Memory B cell (primary cell): ENCODE data around the gene NOP16.

Experiments
- ATAC-seq: fragments of 150-1000 bp; cut with Tn5 transposase; 2 replicates; pipeline ENCODE4 v1.10.0; 2021; ENCODE audit warnings: low read depth, mild to moderate bottlenecking, moderate library complexity
- DNase-seq, 2 donors: peaks; one replicate each; pipeline ENCODE4 v3.0.0; 2022; ENCODE audit warnings: low spot score in 2 of 2
- H3K27ac Mint-ChIP-seq: one replicate; pipeline ENCODE4 v1.8.0; 2022; ENCODE audit warnings: mild to moderate bottlenecking, moderate library complexity, mixed read lengths
- H3K27me3 Mint-ChIP-seq: one replicate; pipeline ENCODE4 v1.8.0; 2022; ENCODE audit warnings: mixed read lengths
- H3K36me3 Mint-ChIP-seq: one replicate; pipeline ENCODE4 v1.8.0; 2022; ENCODE audit warnings: mild to moderate bottlenecking, mixed read lengths
- H3K4me1 Mint-ChIP-seq: one replicate; pipeline ENCODE4 v1.8.0; 2022; ENCODE audit warnings: mixed read lengths
- H3K4me3 Mint-ChIP-seq: one replicate; pipeline ENCODE4 v1.8.0; 2022; ENCODE audit warnings: mild to moderate bottlenecking, moderate library complexity, mixed read lengths
- H3K9me3 Mint-ChIP-seq: one replicate; pipeline ENCODE4 v1.8.0; 2022; ENCODE audit warnings: mixed read lengths

Gene NOP16

DNA sequence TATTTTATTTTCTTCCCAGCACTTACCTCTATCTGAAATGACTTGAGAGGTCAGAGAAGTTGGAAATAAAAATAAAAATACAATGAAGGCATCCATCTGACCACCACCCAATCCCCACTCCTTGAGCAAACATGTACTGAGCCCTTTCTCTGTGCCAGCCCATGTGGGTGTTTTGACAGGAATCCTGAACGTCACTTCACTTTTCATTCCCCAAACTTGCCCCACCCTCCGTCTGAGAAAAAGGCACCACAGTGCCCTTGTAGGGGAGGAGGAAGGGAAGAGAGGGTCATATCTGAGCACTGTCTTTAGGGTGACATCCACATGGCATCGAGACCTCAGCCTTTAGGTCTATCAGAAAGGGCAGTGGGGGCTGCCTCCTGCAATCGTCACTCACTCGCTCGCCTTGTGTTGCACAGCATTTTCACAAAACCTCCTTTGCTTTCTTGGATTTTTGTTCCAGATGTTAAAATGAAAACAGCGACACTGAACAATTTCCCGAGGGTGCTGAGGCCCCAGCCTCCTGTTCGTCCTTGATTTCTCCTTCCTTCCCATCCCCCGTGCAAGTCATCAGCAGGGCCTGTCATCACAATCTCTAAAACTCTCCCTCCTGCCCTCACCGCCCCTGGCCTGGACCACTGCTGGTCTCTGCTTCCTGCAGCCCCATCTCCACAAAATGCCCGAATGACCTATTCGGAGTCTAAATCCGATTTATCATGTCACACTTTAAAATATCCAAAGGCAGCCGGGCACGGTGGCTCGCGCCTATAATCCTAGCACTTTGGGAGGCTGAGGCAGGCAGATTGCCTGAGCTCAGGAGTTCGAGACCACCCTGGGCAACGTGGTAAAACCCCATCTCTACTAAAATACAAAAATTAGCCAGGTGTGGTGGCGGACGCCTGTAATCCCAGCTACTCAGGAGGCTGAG, 13.1 kb upstream of the NOP16 start:
- peaks cover 15% of the 10 kb centered on the region for H3K36me3 Mint-ChIP-seq

DNA sequence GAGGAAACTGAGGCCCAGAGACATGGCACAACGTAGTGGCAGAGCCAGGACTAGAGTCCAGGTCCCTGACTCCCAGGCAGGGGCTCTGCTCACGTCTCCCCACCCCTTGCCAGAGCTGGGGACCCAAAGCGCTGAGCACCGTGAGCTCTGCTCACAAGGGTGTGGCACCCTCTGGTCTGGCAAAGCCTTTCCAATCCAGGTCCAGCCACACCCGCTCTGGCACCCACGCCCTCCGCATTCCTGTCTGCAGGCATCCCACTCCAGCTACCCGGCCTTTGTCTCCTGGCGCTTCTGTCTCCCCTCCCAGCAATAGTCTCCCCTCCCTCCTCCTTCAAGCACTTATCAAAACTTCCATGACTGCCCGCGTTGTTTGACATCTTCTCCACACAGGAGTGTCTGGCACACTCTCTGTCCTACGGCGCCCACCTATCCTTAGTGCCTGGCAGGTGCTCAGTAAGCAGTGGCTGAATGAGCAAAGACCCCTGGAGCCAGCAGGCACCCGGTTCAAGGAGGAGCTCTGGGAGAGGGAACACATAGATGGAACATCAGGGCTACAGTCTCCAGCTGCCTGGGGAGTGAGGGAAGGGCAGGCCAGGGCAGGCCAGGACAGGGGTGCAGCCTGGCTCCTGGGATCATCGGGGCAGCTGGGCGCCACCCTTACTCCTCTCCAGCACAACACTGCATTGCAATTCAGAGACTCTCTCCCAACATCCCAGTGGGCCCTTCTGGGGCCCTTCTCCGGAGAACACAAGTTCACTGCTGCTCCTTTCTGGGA, 12.2 kb upstream of the NOP16 start:
- no peak overlapping the region for H3K27ac Mint-ChIP-seq
- no peaks in the 10 kb centered on the region for H3K9me3 Mint-ChIP-seq
- peaks cover 15% of the 10 kb centered on the region for H3K36me3 Mint-ChIP-seq
- no peaks in the 10 kb centered on the region for H3K27me3 Mint-ChIP-seq
- DNase-seq = no peak
- peaks cover 5% of the 10 kb centered on the region for H3K4me1 Mint-ChIP-seq
- no peak overlapping the region for H3K4me3 Mint-ChIP-seq
- ATAC-seq = no peak

More for the DNA sequence above, 13.1 kb upstream of the NOP16 start:
- no peaks in the 10 kb centered on the region for H3K27me3 Mint-ChIP-seq
- H3K4me3 Mint-ChIP-seq = no peak overlapping the region
- DNase-seq (no peak), ATAC-seq (no peak)
- H3K9me3 Mint-ChIP-seq = no peaks in the 10 kb centered on the region
- no peak overlapping the region for H3K27ac Mint-ChIP-seq
- H3K4me1 Mint-ChIP-seq = peaks cover 5% of the 10 kb centered on the region

DNA sequence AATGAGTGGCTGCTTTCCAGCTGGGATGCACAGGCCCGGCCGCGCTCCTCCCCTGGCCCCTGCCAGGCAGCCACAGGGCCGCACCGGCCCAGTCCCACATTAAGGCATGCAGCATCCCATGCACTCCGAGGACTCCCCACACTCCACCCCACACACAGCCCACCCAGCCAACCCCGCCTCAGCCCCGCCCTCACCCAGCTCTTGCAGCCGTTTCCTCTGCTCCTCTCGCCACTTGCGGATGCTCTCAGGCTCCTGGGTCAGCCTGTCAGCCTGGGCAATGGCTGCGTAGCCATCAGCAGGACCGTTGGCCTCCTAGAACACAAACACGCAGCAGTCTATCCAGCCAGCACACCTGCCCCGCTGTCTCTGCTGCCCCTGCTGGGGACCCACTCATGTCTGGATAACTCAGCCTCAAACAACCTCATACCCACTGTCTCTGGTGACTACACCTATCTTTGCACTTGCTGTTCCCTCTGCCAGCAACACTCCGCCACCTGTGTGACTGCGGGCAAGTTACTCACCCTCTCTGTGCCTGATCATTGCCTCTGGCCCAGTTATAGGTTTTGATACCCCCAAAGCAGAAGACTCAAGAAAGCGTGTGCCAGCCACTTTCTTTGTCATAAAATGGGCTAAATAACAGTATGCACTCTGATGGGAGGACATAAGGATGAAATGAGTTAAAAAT, 9.5 kb upstream of the NOP16 start:
- Mint-ChIP-seq H3K4me3 (no peak overlapping the region), H3K36me3 (peaks cover 14% of the 10 kb centered on the region), H3K27ac (no peak overlapping the region)

DNA sequence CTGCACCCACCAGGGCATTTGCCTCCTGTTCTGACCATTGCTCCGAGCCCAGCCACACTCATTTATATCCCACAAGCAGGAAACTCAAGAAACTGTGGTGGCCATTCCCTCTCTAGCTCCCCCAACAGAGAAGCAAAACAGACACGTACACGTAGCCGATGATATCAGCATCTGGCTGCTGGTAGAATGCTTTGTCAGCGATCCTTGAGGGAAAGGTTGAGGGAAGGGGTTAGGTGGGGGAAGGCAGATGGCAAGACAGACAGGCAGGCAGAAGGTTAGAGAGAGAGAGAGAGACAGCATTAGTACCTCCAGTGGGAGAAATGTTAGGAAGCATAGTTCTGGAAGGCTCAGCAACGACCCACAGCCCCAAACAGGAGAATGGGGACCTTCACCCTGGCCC, 7.9 kb upstream of the NOP16 start:
- Mint-ChIP-seq H3K27ac (peak overlapping the region; percentile 19), H3K36me3 (peaks cover 19% of the 10 kb centered on the region), H3K4me3 (no peak overlapping the region), H3K9me3 (no peaks in the 10 kb centered on the region), H3K4me1 (peaks cover 3% of the 10 kb centered on the region), H3K27me3 (no peaks in the 10 kb centered on the region)
- DNase-seq (no peak), ATAC-seq (no peak)

More for the DNA sequence above, 9.5 kb upstream of the NOP16 start:
- peaks cover 5% of the 10 kb centered on the region for H3K4me1 Mint-ChIP-seq
- no peaks in the 10 kb centered on the region for H3K9me3 Mint-ChIP-seq
- H3K27me3 Mint-ChIP-seq = no peaks in the 10 kb centered on the region
- ATAC-seq (no peak), DNase-seq (no peak)

DNA sequence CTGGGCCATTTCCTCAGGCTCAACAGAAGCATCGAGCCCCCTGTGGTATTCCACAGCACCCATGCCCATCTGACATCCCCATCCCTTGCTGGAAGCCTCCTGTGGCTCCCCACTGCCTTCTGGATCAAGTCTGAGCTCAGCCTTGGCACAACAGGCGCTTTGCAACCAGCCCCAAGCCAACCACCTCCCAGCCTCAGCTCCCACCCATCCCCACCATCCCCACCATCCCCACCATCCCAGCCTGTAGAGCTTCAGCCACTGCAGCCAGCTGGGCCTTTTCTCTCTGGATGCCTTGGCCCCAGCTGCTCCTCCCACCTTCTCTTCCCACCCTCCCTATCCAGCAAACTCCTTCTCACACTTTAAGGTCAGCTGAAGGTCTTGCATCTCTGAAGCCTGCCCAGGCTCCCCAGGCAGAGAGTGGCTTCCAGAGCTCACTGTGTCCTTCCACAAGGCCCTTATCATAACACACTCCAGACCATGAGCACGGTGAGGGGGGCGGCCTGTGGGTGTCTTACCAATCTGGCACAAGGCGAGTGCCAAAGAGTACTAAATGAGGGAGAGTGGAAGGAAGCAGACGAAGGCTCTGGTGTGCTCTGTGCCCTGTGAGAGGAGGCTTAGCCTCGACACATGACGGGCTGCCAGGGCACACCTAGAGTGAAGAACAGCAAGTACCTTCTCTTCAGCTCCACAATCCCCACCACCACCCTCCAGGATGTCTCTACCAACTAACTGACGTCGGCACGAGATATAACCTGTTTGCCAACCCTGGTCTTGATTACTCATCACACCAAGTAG, 6.7 kb upstream of the NOP16 start:
- Mint-ChIP-seq H3K36me3 (peaks cover 17% of the 10 kb centered on the region), H3K27ac (no peak overlapping the region), H3K4me1 (peaks cover 3% of the 10 kb centered on the region), H3K4me3 (no peak overlapping the region), H3K27me3 (no peaks in the 10 kb centered on the region), H3K9me3 (no peaks in the 10 kb centered on the region)
- ATAC-seq (no peak), DNase-seq (no peak)

DNA sequence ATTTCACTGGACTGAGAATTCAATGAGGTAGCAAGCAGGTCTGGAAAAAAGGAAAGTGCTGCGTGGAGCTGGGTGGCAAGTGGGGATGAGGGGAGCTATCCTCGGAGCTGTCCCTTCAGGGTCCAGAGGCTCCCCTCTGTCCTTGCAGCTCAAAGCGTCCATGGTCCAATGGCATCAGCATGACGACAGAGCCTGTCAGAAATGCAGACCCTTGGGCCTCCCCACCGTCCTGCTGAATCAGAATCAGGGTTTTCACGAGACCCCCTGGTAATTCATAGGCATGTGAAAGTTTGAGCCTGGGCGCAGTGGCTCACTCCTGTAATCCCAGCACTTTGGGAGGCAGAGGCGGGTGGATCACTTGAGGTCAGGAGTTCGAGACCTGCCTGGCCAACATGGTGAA, 5.7 kb upstream of the NOP16 start:
- no peak for ATAC-seq
- H3K4me1 Mint-ChIP-seq = peaks cover 3% of the 10 kb centered on the region
- H3K36me3 Mint-ChIP-seq = peaks cover 17% of the 10 kb centered on the region
- DNase-seq = no peak
- H3K9me3 Mint-ChIP-seq = no peaks in the 10 kb centered on the region
- H3K4me3 Mint-ChIP-seq = no peak overlapping the region
- H3K27me3 Mint-ChIP-seq = no peaks in the 10 kb centered on the region
- H3K27ac Mint-ChIP-seq = no peak overlapping the region

DNA sequence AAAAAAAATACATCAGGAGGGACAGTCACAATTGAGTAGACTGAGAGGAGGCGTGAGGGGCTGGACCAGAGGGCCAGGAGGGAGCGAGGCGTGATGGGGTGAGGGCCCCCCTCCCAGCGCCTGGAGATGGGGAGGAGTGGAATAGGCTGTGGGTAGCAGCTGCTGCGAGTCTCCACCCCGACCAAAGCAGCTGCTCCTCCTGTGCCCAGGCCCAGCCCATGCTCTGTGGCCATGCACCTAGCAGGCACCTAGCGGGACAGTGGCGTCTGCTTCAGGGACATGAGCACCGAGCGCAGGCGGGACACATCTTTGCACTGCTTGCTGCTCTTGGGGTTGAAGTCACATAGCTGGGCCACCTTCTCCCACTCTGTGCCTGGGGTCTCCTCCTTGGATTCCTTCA, 4.1 kb upstream of the NOP16 start:
- peaks cover 15% of the 10 kb centered on the region for H3K36me3 Mint-ChIP-seq

DNA sequence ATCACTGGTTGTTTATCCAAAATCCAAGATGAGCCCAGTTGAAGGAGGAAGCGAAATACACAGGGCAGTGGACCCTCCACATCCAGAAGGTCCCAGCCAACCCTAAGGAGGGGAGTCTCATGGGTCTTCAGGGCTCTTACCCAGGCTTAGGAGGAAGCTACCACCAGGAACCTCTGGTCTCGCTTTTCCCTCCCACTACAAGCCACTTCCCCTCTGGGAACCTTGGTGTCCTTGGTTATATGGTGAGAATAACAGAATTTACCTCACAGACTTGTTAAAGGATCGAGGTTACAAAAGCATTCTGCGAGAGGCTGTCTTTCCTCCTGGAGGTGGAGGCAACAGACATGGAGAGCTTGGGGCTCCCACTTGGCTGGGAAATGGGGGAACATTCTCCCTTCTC, 3.6 kb upstream of the NOP16 start:
- no peak for DNase-seq
- peaks cover 10% of the 10 kb centered on the region for H3K4me1 Mint-ChIP-seq
- no peaks in the 10 kb centered on the region for H3K9me3 Mint-ChIP-seq
- no peak overlapping the region for H3K27ac Mint-ChIP-seq
- H3K4me3 Mint-ChIP-seq = no peak overlapping the region
- peaks cover 14% of the 10 kb centered on the region for H3K36me3 Mint-ChIP-seq
- no peaks in the 10 kb centered on the region for H3K27me3 Mint-ChIP-seq
- ATAC-seq = no peak

More for the DNA sequence above, 4.1 kb upstream of the NOP16 start:
- Mint-ChIP-seq H3K27me3 (no peaks in the 10 kb centered on the region), H3K27ac (no peak overlapping the region), H3K9me3 (no peaks in the 10 kb centered on the region), H3K4me1 (peaks cover 8% of the 10 kb centered on the region), H3K4me3 (no peak overlapping the region)
- DNase-seq (no peak), ATAC-seq (no peak)

DNA sequence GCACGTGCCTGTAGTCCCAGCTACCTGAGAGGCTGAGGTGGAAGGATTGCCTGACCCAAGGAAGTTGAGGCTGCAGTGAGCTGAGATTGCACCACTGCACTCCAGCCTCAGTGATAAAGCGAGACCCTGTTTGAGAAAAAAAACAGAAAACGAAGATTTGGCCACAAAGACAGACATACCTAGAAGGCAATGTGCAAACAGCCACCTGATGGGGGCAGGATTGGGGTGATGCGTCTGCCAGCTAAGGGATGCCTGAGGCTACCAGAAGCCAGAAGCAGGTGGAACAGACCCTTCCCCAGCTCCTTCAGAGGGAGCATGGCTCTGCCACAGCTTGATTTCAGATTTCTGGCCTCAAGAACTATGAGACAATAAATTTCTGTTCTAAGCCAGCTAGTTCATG, 3.1 kb upstream of the NOP16 start:
- H3K4me3 Mint-ChIP-seq = no peak overlapping the region
- peaks cover 11% of the 10 kb centered on the region for H3K4me1 Mint-ChIP-seq
- ATAC-seq (no peak), DNase-seq (no peak)
- H3K27me3 Mint-ChIP-seq = no peaks in the 10 kb centered on the region
- peaks cover 9% of the 10 kb centered on the region for H3K36me3 Mint-ChIP-seq
- no peak overlapping the region for H3K27ac Mint-ChIP-seq
- H3K9me3 Mint-ChIP-seq = no peaks in the 10 kb centered on the region

DNA sequence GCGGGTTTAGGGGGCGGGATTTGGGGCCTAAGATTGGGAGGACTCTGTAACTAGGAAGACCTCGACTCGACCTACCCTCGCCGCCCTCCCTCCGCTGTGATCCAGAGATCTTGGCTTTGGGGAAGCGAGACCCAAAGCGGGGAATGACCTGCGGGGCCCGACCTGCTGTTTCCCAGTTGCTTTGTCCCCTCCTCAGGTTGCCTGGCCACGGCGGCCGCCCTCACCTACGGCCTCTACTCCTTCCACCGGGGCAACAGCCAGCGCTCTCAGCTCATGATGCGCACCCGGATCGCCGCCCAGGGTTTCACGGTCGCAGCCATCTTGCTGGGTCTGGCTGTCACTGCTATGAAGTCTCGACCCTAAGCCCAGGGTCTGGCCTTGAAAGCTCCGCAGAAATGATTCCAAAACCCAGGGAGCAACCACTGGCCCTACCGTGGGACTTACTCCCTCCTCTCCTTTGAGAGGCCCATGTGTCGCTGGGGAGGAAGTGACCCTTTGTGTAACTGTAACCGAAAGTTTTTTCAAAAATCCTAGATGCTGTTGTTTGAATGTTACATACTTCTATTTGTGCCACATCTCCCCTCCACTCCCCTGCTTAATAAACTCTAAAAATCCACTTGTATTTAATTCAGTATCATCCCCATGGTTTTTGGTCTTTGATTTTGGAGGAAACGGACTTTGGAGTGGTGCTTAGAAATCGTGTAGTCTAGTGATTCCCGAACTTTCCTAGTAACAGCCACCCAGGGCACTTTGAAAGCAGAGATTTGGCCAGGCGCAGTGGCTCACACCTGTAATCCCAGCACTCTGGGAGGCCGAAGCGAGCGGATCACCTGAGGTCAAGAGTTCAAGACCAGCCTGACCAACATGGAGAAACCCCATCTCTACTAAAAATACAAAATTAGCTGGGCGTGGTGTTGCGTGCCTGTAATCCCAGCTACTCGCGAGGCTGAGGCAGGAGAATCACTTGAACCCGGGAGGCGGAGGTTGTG, 1.0 kb upstream of the NOP16 start:
- peak; percentile 37 for ATAC-seq
- H3K36me3 Mint-ChIP-seq = peaks cover 11% of the 10 kb centered on the region
- H3K27ac Mint-ChIP-seq = peak overlapping the region; percentile 96
- peaks cover 13% of the 10 kb centered on the region for H3K4me1 Mint-ChIP-seq
- no peak for DNase-seq
- H3K9me3 Mint-ChIP-seq = no peaks in the 10 kb centered on the region
- peak overlapping the region; percentile 96 for H3K4me3 Mint-ChIP-seq
- no peaks in the 10 kb centered on the region for H3K27me3 Mint-ChIP-seq

DNA sequence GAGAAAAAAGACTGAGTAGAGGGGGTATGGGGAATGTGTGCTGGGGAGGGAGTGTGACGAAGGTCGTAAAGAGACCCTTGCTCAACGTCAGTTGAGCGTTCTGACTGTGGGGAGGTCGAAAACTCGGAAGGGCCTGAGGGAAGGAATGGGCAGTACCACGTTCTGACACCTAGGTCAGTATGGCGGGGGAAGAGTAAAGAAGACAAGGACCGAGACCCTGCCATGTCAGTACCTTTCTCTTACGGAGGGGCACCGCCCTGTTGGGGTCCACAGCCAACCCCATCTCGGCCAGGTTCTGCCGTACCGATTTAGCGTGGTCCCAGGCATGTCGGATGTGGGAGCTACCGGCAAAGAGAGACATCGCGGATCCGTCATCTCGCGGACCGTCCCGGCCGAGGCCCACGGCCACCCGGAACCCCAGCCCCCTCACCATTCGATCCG, 375 bp downstream of the NOP16 start:
- DNase-seq (no peak), ATAC-seq (no peak)
- Mint-ChIP-seq H3K27ac (peak overlapping the region; percentile 96), H3K4me1 (peaks cover 13% of the 10 kb centered on the region), H3K27me3 (no peaks in the 10 kb centered on the region), H3K4me3 (peak overlapping the region; percentile 96), H3K36me3 (peaks cover 13% of the 10 kb centered on the region), H3K9me3 (no peaks in the 10 kb centered on the region)

DNA sequence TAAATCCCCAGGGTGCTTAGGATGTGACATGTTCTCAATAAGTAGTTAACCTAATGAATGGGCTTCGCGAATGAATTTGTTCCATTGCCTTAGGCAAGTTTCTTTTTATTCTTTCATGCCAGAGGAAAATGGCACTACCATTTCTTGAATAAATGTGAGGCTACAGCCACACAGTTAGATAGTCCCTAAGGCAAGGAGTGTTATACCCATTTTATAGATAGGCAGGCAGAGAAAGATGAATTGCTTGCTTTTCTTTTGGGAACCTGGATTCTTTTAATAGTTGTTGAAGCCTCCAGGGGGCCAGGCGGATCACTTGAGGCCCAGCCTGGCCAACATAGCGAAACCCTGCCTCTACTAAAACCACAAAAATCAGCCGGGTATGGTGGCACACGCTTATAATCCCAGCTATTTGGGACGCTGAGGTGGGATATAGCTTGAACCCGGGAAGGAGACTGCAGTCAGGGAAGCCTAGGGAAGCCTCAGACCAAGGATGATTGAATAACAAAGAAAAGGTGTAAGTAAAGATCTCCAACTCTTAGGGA, 943 bp downstream of the NOP16 start:
- no peak for DNase-seq
- Mint-ChIP-seq H3K4me3 (peak overlapping the region; percentile 96), H3K27me3 (no peaks in the 10 kb centered on the region), H3K9me3 (no peaks in the 10 kb centered on the region), H3K36me3 (peaks cover 14% of the 10 kb centered on the region), H3K4me1 (peaks cover 13% of the 10 kb centered on the region), H3K27ac (peak overlapping the region; percentile 96)
- no peak for ATAC-seq
